ENCODE results near the gene CAPN13. TPM values are rescaled to one million over a fixed set of nuclear protein-coding genes. Genes with fewer than 3 reads are reported as not detected.

Gene CAPN13
- total and polyA plus RNA-seq, 4 donors, result 0.13 to 0.42 TPM; not detected in 2

GRCh38 chr2:30764021-30764800 lies 43.0 kb downstream of the CAPN13 start:
- no peak overlapping the region for H3K4me3 ChIP-seq (ENCODE audit: low read depth in 1 of 3, low read length in 3 of 3)
- H3K27me3 ChIP-seq (ENCODE audit: control insufficient read depth in 4 of 4, insufficient read depth in 4 of 4, low read length in 3 of 4), result no peaks in the 10 kb centered on the region
- H3K9ac ChIP-seq (ENCODE audit: low read depth in 1 of 2, low read length in 2 of 2), result no peak overlapping the region
- TF ChIP-seq YY1 (IDR thresholded peaks at IDR 0.05) (no peak), SP1 (IDR thresholded peaks at IDR 0.05) (no peak), TAF1 (conservative IDR thresholded peaks at IDR 0.05) (no peak), ATF3 (IDR thresholded peaks at IDR 0.05) (no peak), JUND (IDR thresholded peaks at IDR 0.05) (no peak), ZBTB33 (IDR thresholded peaks at IDR 0.05) (no peak), GABPA (IDR thresholded peaks at IDR 0.05 in 1 of 2, conservative IDR thresholded peaks at IDR 0.05 in 1 of 2) (no peak), MAX (IDR thresholded peaks at IDR 0.05) (no peak), FOXA2 (IDR thresholded peaks at IDR 0.05) (no peak), HNF4G (IDR thresholded peaks at IDR 0.05) (no peak), NR2F2 (IDR thresholded peaks at IDR 0.05) (no peak), RXRA (IDR thresholded peaks at IDR 0.05) (no peak), HNF4A (conservative IDR thresholded peaks at IDR 0.05) (no peak), FOXA1 (IDR thresholded peaks at IDR 0.05) (no peak), REST (IDR thresholded peaks at IDR 0.05) (no peak), CTCF (IDR thresholded peaks at IDR 0.05; ENCODE audit: low read depth, low read length, missing input control) (no peak), EGR1 (IDR thresholded peaks at IDR 0.05; ENCODE audit: low read depth in 2 of 2) (no peak), RAD21 (IDR thresholded peaks at IDR 0.05) (no peak)
- DNase-seq (ENCODE audit: low spot score), result no peak
- no peaks in the 10 kb centered on the region for H3K9me3 ChIP-seq (ENCODE audit: control insufficient read depth in 4 of 4, low read length in 3 of 4)
- no peaks in the 10 kb centered on the region for H3K36me3 ChIP-seq (ENCODE audit: control insufficient read depth in 4 of 4, insufficient read depth in 3 of 4, low read depth in 1 of 4, low read length in 3 of 4)
- H3K4me1 ChIP-seq (ENCODE audit: control insufficient read depth in 4 of 4, insufficient read depth in 4 of 4, low read length in 3 of 4), result no peaks in the 10 kb centered on the region
- no peak overlapping the region for H3K27ac ChIP-seq (ENCODE audit: low read depth in 1 of 2, low read length in 2 of 2)
- WGBS, result 89% methylated on average over 12 of the region's 12 CpGs
